Measurements from ENCODE around the gene NR3C1. TPM values are rescaled to one million over a fixed set of nuclear protein-coding genes. Genes with fewer than 3 reads are reported as not detected.
"Not testable (repeated sequence)": the region's sequence is repeated elsewhere in the genome, so short reads cannot be mapped to it uniquely, and the experiment has no call there.

NR3C1 gene
- total RNA-seq, 8 experiments from 2014 or later = 5.4 to 65.9 (median 20.8) TPM

GRCh38 chr5:143329843-143330242 is 73.6 kb downstream of the NR3C1 start:
- in situ Hi-C loops (cut with MboI; ENCODE audit: low pct_unique_long_range_greater_than_20kb in 2 of 9, low sequenced_read_pairs in 9 of 9, unreplicated experiment in 9 of 9) = no loop called here

DNA sequence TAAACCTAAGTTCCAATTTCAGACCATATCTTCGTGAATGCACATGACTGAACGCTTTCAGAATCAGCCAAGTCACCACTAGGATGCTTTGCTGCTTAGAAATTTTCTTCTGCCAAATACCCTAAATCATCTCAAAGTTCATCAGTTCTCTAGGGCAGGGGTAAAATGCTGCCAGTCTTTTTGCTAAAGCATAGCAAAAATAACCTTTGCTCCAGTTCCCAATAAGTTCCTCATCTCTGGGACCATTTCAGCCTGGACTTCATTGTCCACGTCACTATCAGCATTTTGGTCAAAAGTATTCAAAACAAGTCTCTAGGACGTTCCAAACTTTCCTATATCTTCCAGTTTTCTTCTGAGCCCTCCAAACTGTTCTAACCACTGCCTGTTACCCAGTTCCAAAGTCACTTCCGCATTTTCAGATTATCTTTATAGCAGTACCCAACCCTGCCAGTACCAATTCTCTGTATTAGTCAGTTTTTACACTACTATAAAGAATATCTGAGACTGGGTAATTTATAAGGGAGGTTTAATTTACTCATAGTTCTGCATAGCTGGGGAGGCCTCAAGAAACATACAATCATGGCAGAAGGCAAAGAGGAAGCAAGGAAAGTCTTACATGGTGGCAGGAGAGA is 74.8 kb downstream of the NR3C1 start:
- in situ Hi-C loops (cut with MboI; ENCODE audit: low pct_unique_long_range_greater_than_20kb in 2 of 9, low sequenced_read_pairs in 9 of 9, unreplicated experiment in 9 of 9) = no loop called here
- Histone ChIP-seq H3K27ac (no peak overlapping the region), H3K4me1 (replicated peaks in 1 of 2) (peaks cover 0 to 2% of the 10 kb centered on the region in 2 donors), H3K4me3 (no peak overlapping the region)
- 84 to 100% (median 94%) methylated on average over 1 to 5 of the region's 5 CpGs for WGBS, 10 experiments
- no peak for ATAC-seq (replicated peaks in 6 of 8)

More at GRCh38 chr5:143329843-143330242, 73.6 kb downstream of the NR3C1 start:
- Histone ChIP-seq H3K4me3 (no peak overlapping the region), H3K27ac (no peak overlapping the region), H3K4me1 (replicated peaks in 1 of 2) (peaks cover 0 to 2% of the 10 kb centered on the region in 2 donors)
- 55 to 100% (median 80%) methylated on average over 1 to 2 of the region's 2 CpGs; no CpG with 5 or more reads in 1 of the 10 experiments for WGBS, 10 experiments
- ATAC-seq (replicated peaks in 6 of 8) = no peak

- ATAC-seq (replicated peaks in 6 of 8); H3K4me1 ChIP-seq (replicated peaks in 1 of 2); in situ Hi-C loops (cut with MboI; ENCODE audit: low pct_unique_long_range_greater_than_20kb in 2 of 9, low sequenced_read_pairs in 9 of 9, unreplicated experiment in 9 of 9); H3K4me3 ChIP-seq; H3K27ac ChIP-seq: not testable (repeated sequence)
- WGBS, 10 experiments = 69 to 100% (median 88%) methylated on average over 1 to 4 of the region's 4 CpGs; no CpG with 5 or more reads in 3 of the 10 experiments
These were observed 78.4 kb downstream of the NR3C1 start for GRCh38 chr5:143325086-143325485.

GRCh38 chr5:143322931-143323630 is 80.4 kb downstream of the NR3C1 start:
- in situ Hi-C loops (cut with MboI; ENCODE audit: low pct_unique_long_range_greater_than_20kb in 2 of 9, low sequenced_read_pairs in 9 of 9, unreplicated experiment in 9 of 9); H3K4me1 ChIP-seq (replicated peaks in 1 of 2); H3K4me3 ChIP-seq; H3K27ac ChIP-seq; ATAC-seq (replicated peaks in 6 of 8): not testable (repeated sequence)
- WGBS, 10 experiments = 70 to 100% (median 100%) methylated on average over 1 to 4 of the region's 5 CpGs; no CpG with 5 or more reads in 2 of the 10 experiments

DNA sequence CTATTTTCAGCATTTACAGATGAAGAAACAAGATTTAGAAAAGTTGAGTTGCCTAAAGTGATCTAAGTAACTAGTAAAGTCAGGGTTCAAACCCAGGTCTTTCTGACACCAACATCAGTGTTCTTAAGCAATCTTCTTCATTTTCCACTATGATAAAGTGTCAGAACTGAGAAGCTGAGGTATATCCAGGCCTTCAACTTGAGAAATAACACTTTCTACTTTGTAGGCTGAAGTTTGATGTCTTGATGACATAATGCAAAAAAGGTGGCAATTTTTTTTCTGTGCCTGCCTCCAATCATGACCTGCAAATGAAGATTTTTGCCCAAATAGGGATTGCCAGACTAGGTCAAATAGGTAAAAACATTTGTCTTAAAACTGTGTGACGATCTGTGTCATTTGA is 81.3 kb downstream of the NR3C1 start:
- no peak overlapping the region for H3K27ac ChIP-seq
- WGBS, 10 experiments = 71 to 100% (median 100%) methylated on average over 1 of the region's 1 CpG; no CpG with 5 or more reads in 3 of the 10 experiments
- in situ Hi-C loops (cut with MboI; ENCODE audit: low pct_unique_long_range_greater_than_20kb in 2 of 9, low sequenced_read_pairs in 9 of 9, unreplicated experiment in 9 of 9) = no loop called here
- no peak overlapping the region for H3K4me3 ChIP-seq
- H3K4me1 ChIP-seq (replicated peaks in 1 of 2) = peaks cover 0 to 7% of the 10 kb centered on the region in 2 donors
- ATAC-seq (replicated peaks in 6 of 8) = no peak

GRCh38 chr5:143319437-143320227 is 83.9 kb downstream of the NR3C1 start:
- Histone ChIP-seq H3K4me3 (no peak overlapping the region), H3K4me1 (replicated peaks in 1 of 2) (peaks cover 0 to 7% of the 10 kb centered on the region in 2 donors), H3K27ac (no peak overlapping the region)
- WGBS, 10 experiments = 54 to 100% (median 88%) methylated on average over 1 to 5 of the region's 5 CpGs
- no peak for ATAC-seq (replicated peaks in 6 of 8)
- in situ Hi-C loops (cut with MboI; ENCODE audit: low pct_unique_long_range_greater_than_20kb in 2 of 9, low sequenced_read_pairs in 9 of 9, unreplicated experiment in 9 of 9) = no loop called here

- Histone ChIP-seq H3K4me1 (replicated peaks in 1 of 2) (peaks cover 0 to 7% of the 10 kb centered on the region in 2 donors), H3K4me3 (no peak overlapping the region), H3K27ac (no peak overlapping the region)
- no peak for ATAC-seq (replicated peaks in 6 of 8)
- in situ Hi-C loops (cut with MboI; ENCODE audit: low pct_unique_long_range_greater_than_20kb in 2 of 9, low sequenced_read_pairs in 9 of 9, unreplicated experiment in 9 of 9) = no loop called here
- WGBS, 10 experiments = 71 to 100% (median 82%) methylated on average over 1 of the region's 1 CpG; no CpG with 5 or more reads in 4 of the 10 experiments
These were observed 84.7 kb downstream of the NR3C1 start for GRCh38 chr5:143318833-143319232.

DNA sequence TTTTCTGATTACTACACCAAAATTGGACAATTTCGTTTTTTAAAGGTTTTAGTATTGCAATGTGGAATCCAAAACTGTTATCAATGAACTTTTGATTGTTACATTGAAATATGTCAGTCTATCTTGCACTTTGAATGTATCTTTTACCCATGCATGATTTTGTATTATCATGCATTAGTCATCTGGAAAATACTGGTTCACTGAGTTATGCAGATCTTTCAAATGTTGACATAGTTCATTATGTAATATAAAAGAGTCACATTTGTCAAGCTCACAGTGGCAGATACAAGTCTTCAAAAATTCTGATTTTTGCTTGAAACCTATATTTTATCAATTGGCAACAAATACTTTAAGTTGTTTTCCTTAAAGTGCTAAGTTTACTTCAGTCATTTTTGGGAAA is 85.2 kb downstream of the NR3C1 start:
- Histone ChIP-seq H3K4me1 (replicated peaks in 1 of 2) (peaks cover 0 to 7% of the 10 kb centered on the region in 2 donors), H3K4me3 (no peak overlapping the region), H3K27ac (no peak overlapping the region)
- in situ Hi-C loops (cut with MboI; ENCODE audit: low pct_unique_long_range_greater_than_20kb in 2 of 9, low sequenced_read_pairs in 9 of 9, unreplicated experiment in 9 of 9) = no loop called here
- 17 to 100% (median 85%) methylated on average over 1 of the region's 1 CpG; no CpG with 5 or more reads in 3 of the 10 experiments for WGBS, 10 experiments
- peak in 1 of 8 experiments; percentile 37 for ATAC-seq (replicated peaks in 6 of 8)

- in situ Hi-C loops (cut with MboI; ENCODE audit: low pct_unique_long_range_greater_than_20kb in 2 of 9, low sequenced_read_pairs in 9 of 9, unreplicated experiment in 9 of 9) = no loop called here
- Histone ChIP-seq H3K4me1 (replicated peaks in 1 of 2) (peaks cover 0 to 7% of the 10 kb centered on the region in 2 donors), H3K27ac (no peak overlapping the region), H3K4me3 (no peak overlapping the region)
- 48 to 100% (median 92%) methylated on average over 1 to 4 of the region's 4 CpGs for WGBS, 10 experiments
- no peak for ATAC-seq (replicated peaks in 6 of 8)
These were observed 86.4 kb downstream of the NR3C1 start for GRCh38 chr5:143316844-143317631.

DNA sequence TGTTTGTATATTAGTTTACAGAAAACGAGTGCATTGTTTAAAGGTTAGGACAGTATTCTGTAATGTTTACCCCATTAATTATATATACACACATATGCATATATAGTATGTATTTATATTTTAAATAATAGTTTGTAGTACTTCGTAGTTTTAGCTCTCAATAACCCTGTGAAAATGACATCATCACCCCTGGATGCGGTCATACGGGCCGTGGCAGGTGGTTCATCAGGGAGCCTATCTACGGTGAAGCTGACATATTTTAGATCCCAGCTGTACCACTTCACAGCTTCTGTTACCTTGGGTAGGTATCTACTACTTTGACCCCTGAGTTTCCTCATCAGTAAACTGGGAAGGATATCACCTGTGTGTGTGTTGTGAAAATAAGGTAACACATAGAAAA is 87.1 kb downstream of the NR3C1 start:
- no peak overlapping the region for H3K4me3 ChIP-seq
- no peak overlapping the region for H3K27ac ChIP-seq
- 60 to 96% (median 87%) methylated on average over 2 to 6 of the region's 6 CpGs; no CpG with 5 or more reads in 6 of the 10 experiments for WGBS, 10 experiments
- H3K4me1 ChIP-seq (replicated peaks in 1 of 2) = peaks cover 0 to 7% of the 10 kb centered on the region in 2 donors
- ATAC-seq (replicated peaks in 6 of 8) = no peak
- in situ Hi-C loops (cut with MboI; ENCODE audit: low pct_unique_long_range_greater_than_20kb in 2 of 9, low sequenced_read_pairs in 9 of 9, unreplicated experiment in 9 of 9) = no loop called here

- no peak overlapping the region for H3K27ac ChIP-seq
- WGBS, 10 experiments = 85 to 100% (median 94%) methylated on average over 1 to 6 of the region's 6 CpGs; no CpG with 5 or more reads in 2 of the 10 experiments
- H3K4me1 ChIP-seq (replicated peaks in 1 of 2) = peaks cover 0 to 7% of the 10 kb centered on the region in 2 donors
- in situ Hi-C loops (cut with MboI; ENCODE audit: low pct_unique_long_range_greater_than_20kb in 2 of 9, low sequenced_read_pairs in 9 of 9, unreplicated experiment in 9 of 9) = no loop called here
- no peak overlapping the region for H3K4me3 ChIP-seq
- ATAC-seq (replicated peaks in 6 of 8) = no peak
These were observed 87.6 kb downstream of the NR3C1 start for GRCh38 chr5:143315929-143316328.

GRCh38 chr5:143315214-143315613 is 88.3 kb downstream of the NR3C1 start:
- Histone ChIP-seq H3K4me3 (no peak overlapping the region), H3K27ac (no peak overlapping the region), H3K4me1 (replicated peaks in 1 of 2) (peaks cover 0 to 7% of the 10 kb centered on the region in 2 donors)
- in situ Hi-C loops (cut with MboI; ENCODE audit: low pct_unique_long_range_greater_than_20kb in 2 of 9, low sequenced_read_pairs in 9 of 9, unreplicated experiment in 9 of 9) = no loop called here
- no peak for ATAC-seq (replicated peaks in 6 of 8)
- WGBS, 10 experiments = 46 to 100% (median 86%) methylated on average over 2 to 3 of the region's 3 CpGs; no CpG with 5 or more reads in 1 of the 10 experiments

Measured in motor neuron (in vitro differentiated cells).